Lower leg skin (tissue), 3 donors: Measurements from ENCODE around the gene LONRF3.

Source experiments
- POLR2A ChIP-seq, 2 donors: fragments of 450-650 bp; IDR thresholded peaks; one replicate each; pipeline ENCODE4 v1.6.1; 2016 to 2017; ENCODE audit warnings: antibody characterized with exemption in 2 of 2, mild to moderate bottlenecking in 1 of 2, moderate library complexity in 1 of 2
- TF ChIP-seq, protein P1 (sequence below), 3 donors: fragments of 450-650 bp; IDR thresholded peaks; one replicate each; pipeline ENCODE4 v1.5.1; 2016; ENCODE audit warnings: antibody characterized with exemption in 3 of 3, mild to moderate bottlenecking in 3 of 3, moderate library complexity in 2 of 3

DNA sequence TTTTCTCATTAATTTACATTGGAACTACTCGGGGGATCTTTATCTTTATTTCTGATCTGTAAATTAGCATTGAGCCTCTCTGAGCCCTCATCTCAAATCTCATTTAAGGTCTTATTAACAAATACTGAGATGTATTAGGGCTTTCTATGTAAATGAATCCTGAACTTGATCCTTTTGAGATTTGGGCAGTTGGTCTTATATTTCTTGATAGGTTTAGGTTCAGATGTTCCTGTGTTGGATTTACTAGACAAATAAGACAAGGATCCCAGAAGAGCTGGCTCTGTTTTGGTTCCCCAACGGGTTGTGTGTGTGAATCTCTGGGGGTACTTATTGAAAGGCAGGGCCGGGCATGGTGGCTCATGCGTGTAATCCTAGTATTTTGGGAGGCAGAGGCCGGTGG lies 36.1 kb downstream of the LONRF3 start:
- TF ChIP-seq, protein P1, sequence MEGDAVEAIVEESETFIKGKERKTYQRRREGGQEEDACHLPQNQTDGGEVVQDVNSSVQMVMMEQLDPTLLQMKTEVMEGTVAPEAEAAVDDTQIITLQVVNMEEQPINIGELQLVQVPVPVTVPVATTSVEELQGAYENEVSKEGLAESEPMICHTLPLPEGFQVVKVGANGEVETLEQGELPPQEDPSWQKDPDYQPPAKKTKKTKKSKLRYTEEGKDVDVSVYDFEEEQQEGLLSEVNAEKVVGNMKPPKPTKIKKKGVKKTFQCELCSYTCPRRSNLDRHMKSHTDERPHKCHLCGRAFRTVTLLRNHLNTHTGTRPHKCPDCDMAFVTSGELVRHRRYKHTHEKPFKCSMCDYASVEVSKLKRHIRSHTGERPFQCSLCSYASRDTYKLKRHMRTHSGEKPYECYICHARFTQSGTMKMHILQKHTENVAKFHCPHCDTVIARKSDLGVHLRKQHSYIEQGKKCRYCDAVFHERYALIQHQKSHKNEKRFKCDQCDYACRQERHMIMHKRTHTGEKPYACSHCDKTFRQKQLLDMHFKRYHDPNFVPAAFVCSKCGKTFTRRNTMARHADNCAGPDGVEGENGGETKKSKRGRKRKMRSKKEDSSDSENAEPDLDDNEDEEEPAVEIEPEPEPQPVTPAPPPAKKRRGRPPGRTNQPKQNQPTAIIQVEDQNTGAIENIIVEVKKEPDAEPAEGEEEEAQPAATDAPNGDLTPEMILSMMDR (IDR thresholded peaks at IDR 0.05): no peak
- TF ChIP-seq POLR2A (IDR thresholded peaks at IDR 0.05): no peak
